PC-3 (cell line): ENCODE results near the gene TMEM44.

Experiments
- CTCF ChIP-seq: fragments of 300-600 bp; sonication (generic); conservative IDR thresholded peaks from 2 replicates; pipeline ENCODE4 v1.5.1; 2017; ENCODE audit warnings: antibody characterized with exemption, low read depth, mild to moderate bottlenecking, low read length
- EZH2 ChIP-seq: fragments of 300-600 bp; sonication (generic); IDR thresholded peaks from one replicate; pipeline ENCODE4 v1.6.1; 2017; ENCODE audit warnings: antibody characterized with exemption, mild to moderate bottlenecking, low read length; ENCODE audit not compliant: unreplicated experiment
- EZH2phosphoT487 ChIP-seq: fragments of 300-600 bp; sonication (generic); IDR thresholded peaks from 2 replicates; pipeline ENCODE4 v1.6.1; 2018; ENCODE audit warnings: mild to moderate bottlenecking, antibody characterized with exemption, low read length, borderline replicate concordance

- TF ChIP-seq CTCF (no peak), EZH2 (no peak), EZH2phosphoT487 (no peak)
These were observed 34.1 kb upstream of the TMEM44 start for GRCh38 chr3:194667363-194667762.
